GM21825 (cell line): ENCODE results near the gene ZFP2.
"Not testable (repeated sequence)": the region's sequence is repeated elsewhere in the genome, so short reads cannot be mapped to it uniquely, and the experiment has no call there.

Source experiments
- ATAC-seq: cut with Tn5 transposase; IDR thresholded peaks from one replicate; pipeline ENCODE4 v1.9.1; 2021; ENCODE audit warnings: mild to moderate bottlenecking, moderate library complexity; ENCODE audit not compliant: unreplicated experiment

The ZFP2 gene

GRCh38 chr5:178895615-178896571 is at the start of gene ZFP2:
Gene ZFP2 (plus strand): TSS chr5:178895913. CDS start chr5:178931314, 35,401 bp downstream.
- ATAC-seq = no peak

GRCh38 chr5:178849316-178849715 is 46.4 kb upstream of the ZFP2 start:
- no peak for ATAC-seq

- ATAC-seq = no peak
Measured at GRCh38 chr5:178851951-178852350, 43.8 kb upstream of the ZFP2 start.

- ATAC-seq = no peak
Measured at GRCh38 chr5:178854284-178854683, 41.4 kb upstream of the ZFP2 start.

GRCh38 chr5:178859625-178860521 is 35.8 kb upstream of the ZFP2 start, which contains the start of gene ZNF354B:
Gene ZNF354B (plus strand): TSS chr5:178859953. CDS start chr5:178861048, 1,095 bp downstream.
- peak; percentile 99 for ATAC-seq

GRCh38 chr5:178860615-178861014 is 35.1 kb upstream of the ZFP2 start:
- not testable (repeated sequence) for ATAC-seq

GRCh38 chr5:178861627-178862026 is 34.1 kb upstream of the ZFP2 start:
- no peak for ATAC-seq

GRCh38 chr5:178866946-178867345 is 28.8 kb upstream of the ZFP2 start:
- no peak for ATAC-seq

- no peak for ATAC-seq
Measured at GRCh38 chr5:178869577-178869976, 26.1 kb upstream of the ZFP2 start.

GRCh38 chr5:178870411-178870810 is 25.3 kb upstream of the ZFP2 start:
- ATAC-seq = no peak

- no peak for ATAC-seq
Measured at GRCh38 chr5:178872302-178872701, 23.4 kb upstream of the ZFP2 start.

- ATAC-seq = not testable (repeated sequence)
Measured at GRCh38 chr5:178883115-178883694, 12.5 kb upstream of the ZFP2 start.

GRCh38 chr5:178883815-178884430 is 11.8 kb upstream of the ZFP2 start:
- ATAC-seq = no peak

GRCh38 chr5:178899289-178899688 is 3.6 kb downstream of the ZFP2 start:
- ATAC-seq = no peak

GRCh38 chr5:178902849-178903248 is 7.1 kb downstream of the ZFP2 start:
- ATAC-seq = no peak

GRCh38 chr5:178931846-178932760 is 36.4 kb downstream of the ZFP2 start:
- ATAC-seq = no peak

GRCh38 chr5:178940569-178941360 is 45.1 kb downstream of the ZFP2 start, which contains the start of gene ZNF454:
Gene ZNF454 (plus strand): TSS chr5:178941198. CDS start chr5:178942792, 1,594 bp downstream.
- no peak for ATAC-seq

- ATAC-seq = no peak
Measured at GRCh38 chr5:178941361-178941760, 45.6 kb downstream of the ZFP2 start.
